Measurements from ENCODE around the gene TUG1.

DNA sequence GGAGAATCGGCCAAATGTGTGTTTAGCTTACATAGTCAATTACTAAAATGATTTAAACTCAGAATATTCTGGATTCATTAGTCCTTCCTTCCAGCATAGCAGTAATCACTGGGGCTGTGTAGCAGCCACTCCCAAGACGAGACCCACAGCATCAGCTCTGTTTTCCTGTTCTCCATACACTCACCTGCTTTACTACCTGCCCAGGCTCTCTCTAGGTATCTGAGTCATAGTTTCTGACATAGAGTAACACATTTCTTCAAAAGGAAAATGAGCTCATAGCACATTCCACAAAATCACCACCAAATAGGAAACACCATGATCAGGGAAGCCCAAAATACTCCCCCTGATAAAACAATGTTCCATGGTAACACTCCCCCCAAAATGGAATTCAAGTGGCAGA lies 23.4 kb upstream of the TUG1 start:
- no peak for TF ChIP-seq RCOR1 (IDR thresholded peaks at IDR 0.05; ENCODE audit: insufficient replicate concordance, low read length)
- TF ChIP-seq FOS (IDR thresholded peaks at IDR 0.05; ENCODE audit: low read depth, low read length), result no peak
- TF ChIP-seq MXI1 (IDR thresholded peaks at IDR 0.05; ENCODE audit: borderline replicate concordance, low read depth, low read length), result no peak
- no peak for TF ChIP-seq CHD1 (IDR thresholded peaks at IDR 0.05; ENCODE audit: low read depth, low read length)
- TF ChIP-seq POLR2A (IDR thresholded peaks at IDR 0.05; ENCODE audit: low read depth, low read length), result no peak
- no peak for TF ChIP-seq CTCF (conservative IDR thresholded peaks at IDR 0.05; ENCODE audit: low read depth, low read length)

Data from IMR-90 (cell line).